ENCODE data around the gene CDK11A.
"Not testable (repeated sequence)": the region's sequence is repeated elsewhere in the genome, so short reads cannot be mapped to it uniquely, and the experiment has no call there.

The CDK11A gene

GRCh38 chr1:1683104-1683905 lies 40.9 kb downstream of the CDK11A start:
- DNase-seq, result no peak

- DNase-seq, result no peak
These were observed 43.3 kb downstream of the CDK11A start for GRCh38 chr1:1680912-1681273.

- no peak for DNase-seq
These were observed 43.9 kb downstream of the CDK11A start for GRCh38 chr1:1680031-1680911.

- DNase-seq, result peak; percentile 63
These were observed 45.4 kb downstream of the CDK11A start for GRCh38 chr1:1678581-1679380.

GRCh38 chr1:1677718-1678580 lies 46.2 kb downstream of the CDK11A start:
- peak; percentile 68 for DNase-seq

- DNase-seq, result not testable (repeated sequence)
These were observed 48.1 kb downstream of the CDK11A start for GRCh38 chr1:1676087-1676486.

- not testable (repeated sequence) for DNase-seq
These were observed 48.9 kb downstream of the CDK11A start for GRCh38 chr1:1675218-1675617.

- DNase-seq, result not testable (repeated sequence)
These were observed 49.4 kb downstream of the CDK11A start for GRCh38 chr1:1674806-1675205.

- DNase-seq, result no peak
These were observed 51.8 kb downstream of the CDK11A start for GRCh38 chr1:1672181-1672965.

GRCh38 chr1:1671365-1672119 lies 52.6 kb downstream of the CDK11A start:
- no peak for DNase-seq

- no peak for DNase-seq
These were observed 53.3 kb downstream of the CDK11A start for GRCh38 chr1:1670866-1671265.

GRCh38 chr1:1669468-1670440 lies 54.4 kb downstream of the CDK11A start:
- no peak for DNase-seq

- no peak for DNase-seq
These were observed 57.6 kb downstream of the CDK11A start for GRCh38 chr1:1666526-1666925.

- peak; percentile 43 for DNase-seq
These were observed 58.3 kb downstream of the CDK11A start for GRCh38 chr1:1665815-1666251.

- no peak for DNase-seq
These were observed 59.0 kb downstream of the CDK11A start for GRCh38 chr1:1664941-1665814.

GRCh38 chr1:1664318-1664717 lies 59.8 kb downstream of the CDK11A start:
- not testable (repeated sequence) for DNase-seq

- DNase-seq, result not testable (repeated sequence)
These were observed 61.2 kb downstream of the CDK11A start for GRCh38 chr1:1662830-1663560.
